GM12874 (cell line): ENCODE measurements around the gene GPC3.

Experiments
- CTCF ChIP-seq: IDR thresholded peaks from 2 replicates; pipeline ENCODE4 v1.5.1; 2011; ENCODE audit warnings: low read depth, mild to moderate bottlenecking, control low read depth, low read length, moderate library complexity; ENCODE audit not compliant: insufficient read depth

The GPC3 gene

GRCh38 chrX:133544778-133545177 lies 440.6 kb downstream of the GPC3 start:
- TF ChIP-seq CTCF: no peak

- no peak for TF ChIP-seq CTCF
Observed at GRCh38 chrX:133544115-133544514, 441.3 kb downstream of the GPC3 start.

- no peak for TF ChIP-seq CTCF
Observed at GRCh38 chrX:133543654-133544053, 441.7 kb downstream of the GPC3 start.

- TF ChIP-seq CTCF: no peak
Observed at GRCh38 chrX:133542476-133542875, 442.9 kb downstream of the GPC3 start.

- TF ChIP-seq CTCF: no peak
Observed at GRCh38 chrX:133541021-133541420, 444.4 kb downstream of the GPC3 start.

GRCh38 chrX:133538148-133538547 lies 447.2 kb downstream of the GPC3 start:
- no peak for TF ChIP-seq CTCF

GRCh38 chrX:133537142-133537541 lies 448.3 kb downstream of the GPC3 start:
- TF ChIP-seq CTCF: no peak

GRCh38 chrX:133535066-133535465 lies 450.3 kb downstream of the GPC3 start:
- TF ChIP-seq CTCF: no peak
